Measurements from ENCODE around the gene AP3S2.
"Not testable (repeated sequence)": the region's sequence is repeated elsewhere in the genome, so short reads cannot be mapped to it uniquely, and the experiment has no call there.

AP3S2 gene

GRCh38 chr15:89799011-89799911 is 94.5 kb downstream of the AP3S2 start:
- no peak overlapping the region for H3K27ac ChIP-seq
- no peak for TF ChIP-seq CTCF (conservative IDR thresholded peaks at IDR 0.05)

GRCh38 chr15:89797678-89798201 is 96.1 kb downstream of the AP3S2 start:
- H3K27ac ChIP-seq, result no peak overlapping the region
- TF ChIP-seq CTCF (conservative IDR thresholded peaks at IDR 0.05), result no peak

GRCh38 chr15:89795996-89796395 is 97.8 kb downstream of the AP3S2 start:
- H3K27ac ChIP-seq, result no peak overlapping the region
- TF ChIP-seq CTCF (conservative IDR thresholded peaks at IDR 0.05), result no peak

- no peak for TF ChIP-seq CTCF (conservative IDR thresholded peaks at IDR 0.05)
These were observed 99.1 kb downstream of the AP3S2 start for GRCh38 chr15:89794627-89795241.

GRCh38 chr15:89792106-89792805 is 101.5 kb downstream of the AP3S2 start:
- H3K27ac ChIP-seq, result no peak overlapping the region
- no peak for TF ChIP-seq CTCF (conservative IDR thresholded peaks at IDR 0.05)

More at GRCh38 chr15:89794627-89795241, 99.1 kb downstream of the AP3S2 start:
- H3K27ac ChIP-seq, result peak overlapping the region; percentile 8; the same call in 1 of the 2 replicates

- no peak overlapping the region for H3K27ac ChIP-seq
- TF ChIP-seq CTCF (conservative IDR thresholded peaks at IDR 0.05), result no peak
These were observed 103.1 kb downstream of the AP3S2 start for GRCh38 chr15:89790661-89791060.

- no peak overlapping the region for H3K27ac ChIP-seq
- TF ChIP-seq CTCF (conservative IDR thresholded peaks at IDR 0.05), result no peak
These were observed 103.6 kb downstream of the AP3S2 start for GRCh38 chr15:89790206-89790605.

- H3K27ac ChIP-seq, result not testable (repeated sequence)
These were observed 105.2 kb downstream of the AP3S2 start for GRCh38 chr15:89788585-89788984.

Data from VCaP (cell line).